PC-9 (cell line): Measurements from ENCODE around the gene HLA-C.

Experiments
- CTCF ChIP-seq: fragments of 200-600 bp; sonication (generic); conservative IDR thresholded peaks from 2 replicates; pipeline ENCODE4 v1.6.1; 2017; ENCODE audit warnings: mixed run types, antibody characterized with exemption, mild to moderate bottlenecking, moderate library complexity
- EZH2 ChIP-seq: fragments of 200-600 bp; sonication (generic); IDR thresholded peaks from 2 replicates; pipeline ENCODE4 v1.8.0; 2017; ENCODE audit warnings: antibody characterized with exemption, low read depth

DNA sequence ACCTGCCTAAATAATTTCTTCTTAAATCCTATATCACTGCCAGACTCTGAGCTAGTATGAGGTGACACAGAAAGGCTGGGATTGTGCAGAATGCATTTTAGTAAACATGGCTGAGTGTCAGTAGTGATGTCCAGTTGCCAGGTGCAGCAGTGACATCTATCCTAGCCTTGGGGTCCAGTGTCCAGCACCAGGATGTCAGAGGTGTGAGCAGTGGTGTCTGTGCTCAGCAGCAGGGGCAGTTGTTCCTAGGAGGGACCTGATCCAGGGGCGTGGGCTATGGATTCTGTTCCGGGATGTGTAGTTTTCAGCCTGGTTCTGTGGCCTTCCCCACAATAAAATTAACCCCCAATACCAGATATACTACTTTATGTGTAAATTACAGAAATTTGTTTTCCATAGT, 6.0 kb downstream of the HLA-C start:
- TF ChIP-seq CTCF (no peak), EZH2 (no peak)
